ENCODE results near the gene AQP12B.

Gene AQP12B

DNA sequence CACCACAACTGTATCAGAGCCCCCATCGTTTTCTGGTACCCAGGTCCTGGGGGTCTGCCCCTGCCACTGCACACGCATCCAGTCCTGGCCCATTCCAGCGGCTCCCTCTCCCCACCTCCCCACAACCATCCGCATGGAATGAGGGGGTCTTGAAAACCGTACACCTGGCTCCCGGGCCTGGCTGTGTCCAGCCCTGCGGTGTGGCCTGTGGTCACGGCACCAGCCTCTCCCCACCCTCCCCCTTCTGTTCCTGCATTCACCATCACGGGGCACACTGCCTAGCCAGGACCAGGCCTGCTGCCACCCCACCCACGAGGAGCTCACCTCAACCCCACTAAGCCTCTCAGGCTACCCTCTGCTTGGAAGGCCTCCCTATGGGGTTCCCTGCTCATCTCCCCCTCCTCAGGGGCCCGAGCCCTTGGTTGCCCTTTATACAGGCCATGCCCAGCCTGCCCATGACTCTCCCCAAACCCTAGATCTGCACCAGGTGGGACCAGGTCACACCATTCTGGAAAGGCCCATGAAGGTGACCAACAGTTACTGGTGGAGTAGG is 46.0 kb downstream of the AQP12B start:
- H3K36me3 ChIP-seq (ENCODE audit: insufficient read depth, low read length), result no peaks in the 10 kb centered on the region
- no peak overlapping the region for H3K4me3 ChIP-seq (ENCODE audit: low read length)
- no peak overlapping the region for H3K9ac ChIP-seq (ENCODE audit: low read depth, low read length)
- peaks cover 33% of the 10 kb centered on the region for H3K9me3 ChIP-seq (ENCODE audit: insufficient read depth, low read depth, low read length)
- H3K4me1 ChIP-seq (ENCODE audit: insufficient read depth, low read length), result no peaks in the 10 kb centered on the region
- WGBS, result 88% methylated on average over 11 of the region's 11 CpGs
- H3K27ac ChIP-seq (ENCODE audit: low read depth, low read length), result no peak overlapping the region
- no peaks in the 10 kb centered on the region for H3K27me3 ChIP-seq (ENCODE audit: insufficient read depth, low read length)

DNA sequence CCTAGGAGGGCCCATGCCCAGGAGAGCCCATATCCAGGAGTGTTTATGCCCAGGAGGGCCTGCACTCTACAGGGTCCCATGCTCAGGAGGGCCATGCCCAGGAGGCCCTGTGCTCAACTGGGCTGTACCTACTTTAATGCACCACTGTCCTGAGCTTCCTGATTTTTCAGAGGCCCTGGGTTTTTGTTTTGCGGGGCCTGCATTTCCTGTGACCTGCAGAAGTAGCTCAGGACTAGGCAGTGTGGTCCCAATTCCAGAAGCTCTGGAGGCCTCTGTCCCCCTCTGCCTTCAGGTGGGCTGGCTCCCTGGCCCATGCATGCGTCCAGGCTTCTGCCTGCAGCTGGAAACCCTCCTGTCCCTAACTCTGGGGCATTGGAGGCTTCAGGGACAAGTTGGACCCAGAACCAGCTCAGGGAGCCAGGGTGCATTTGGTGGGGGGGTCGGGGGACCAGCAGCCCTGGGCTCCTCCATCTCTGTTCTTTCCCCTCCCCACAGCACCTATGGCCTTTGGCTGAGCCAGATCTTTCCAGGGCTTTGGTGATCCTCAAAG is 46.6 kb downstream of the AQP12B start:
- no peak overlapping the region for H3K27ac ChIP-seq (ENCODE audit: low read depth, low read length)
- H3K9ac ChIP-seq (ENCODE audit: low read depth, low read length), result no peak overlapping the region
- 81% methylated on average over 3 of the region's 3 CpGs for WGBS
- H3K4me3 ChIP-seq (ENCODE audit: low read length), result no peak overlapping the region
- no peaks in the 10 kb centered on the region for H3K4me1 ChIP-seq (ENCODE audit: insufficient read depth, low read length)
- H3K9me3 ChIP-seq (ENCODE audit: insufficient read depth, low read depth, low read length), result peaks cover 33% of the 10 kb centered on the region
- H3K36me3 ChIP-seq (ENCODE audit: insufficient read depth, low read length), result no peaks in the 10 kb centered on the region
- no peaks in the 10 kb centered on the region for H3K27me3 ChIP-seq (ENCODE audit: insufficient read depth, low read length)

DNA sequence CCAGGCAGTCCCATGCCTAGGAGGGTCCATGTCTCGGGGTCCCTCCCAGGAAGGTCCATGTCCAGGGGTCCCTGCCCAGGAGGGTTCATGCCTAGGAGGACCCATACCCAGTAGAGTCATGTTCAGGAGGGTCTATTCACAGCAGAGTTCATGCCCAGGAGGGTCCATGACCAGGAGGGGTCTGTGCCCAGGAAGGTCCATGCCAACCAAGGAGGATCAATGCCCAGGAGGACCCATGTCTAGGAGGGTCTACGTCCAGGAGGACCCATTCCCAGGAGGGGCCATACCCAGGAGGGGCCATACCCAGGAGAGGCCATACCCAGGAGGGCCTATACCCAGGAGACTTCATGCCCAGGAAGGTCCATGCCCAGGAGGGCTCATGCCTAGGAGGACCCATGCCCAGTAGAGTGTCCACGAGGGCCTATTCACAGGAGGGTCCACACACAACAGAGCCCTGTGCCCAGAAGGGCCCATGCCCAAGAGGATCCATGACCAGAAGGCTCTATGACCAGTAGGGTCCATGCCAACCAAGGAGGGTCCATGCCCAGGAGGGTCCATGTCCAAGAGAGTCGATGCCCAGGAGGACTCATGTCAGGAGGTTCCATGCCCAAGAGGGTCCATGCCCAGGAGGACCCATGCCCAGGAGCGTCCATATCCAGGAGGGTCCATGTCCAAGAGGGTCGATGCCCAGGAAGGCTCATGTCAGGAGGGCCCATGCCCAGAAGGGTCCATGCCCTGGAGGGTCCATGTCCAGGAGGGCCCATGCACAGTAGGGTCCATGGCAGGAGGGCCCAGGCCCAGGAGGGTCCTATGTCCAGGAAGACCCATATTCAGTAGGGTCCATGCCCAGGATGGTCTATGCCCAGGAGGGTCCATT is 47.3 kb downstream of the AQP12B start:
- WGBS, result 81% methylated on average over 6 of the region's 6 CpGs
- no peak overlapping the region for H3K9ac ChIP-seq (ENCODE audit: low read depth, low read length)
- no peaks in the 10 kb centered on the region for H3K36me3 ChIP-seq (ENCODE audit: insufficient read depth, low read length)
- peaks cover 33% of the 10 kb centered on the region for H3K9me3 ChIP-seq (ENCODE audit: insufficient read depth, low read depth, low read length)
- H3K4me1 ChIP-seq (ENCODE audit: insufficient read depth, low read length), result no peaks in the 10 kb centered on the region
- H3K27me3 ChIP-seq (ENCODE audit: insufficient read depth, low read length), result no peaks in the 10 kb centered on the region
- no peak overlapping the region for H3K4me3 ChIP-seq (ENCODE audit: low read length)
- H3K27ac ChIP-seq (ENCODE audit: low read depth, low read length), result no peak overlapping the region

GRCh38 chr2:240632306-240632721 is 50.4 kb downstream of the AQP12B start:
- H3K4me1 ChIP-seq (ENCODE audit: insufficient read depth, low read length), result no peaks in the 10 kb centered on the region
- H3K9ac ChIP-seq (ENCODE audit: low read depth, low read length), result no peak overlapping the region
- H3K4me3 ChIP-seq (ENCODE audit: low read length), result no peak overlapping the region
- H3K9me3 ChIP-seq (ENCODE audit: insufficient read depth, low read depth, low read length), result peaks cover 33% of the 10 kb centered on the region
- H3K27ac ChIP-seq (ENCODE audit: low read depth, low read length), result no peak overlapping the region
- no peaks in the 10 kb centered on the region for H3K36me3 ChIP-seq (ENCODE audit: insufficient read depth, low read length)
- H3K27me3 ChIP-seq (ENCODE audit: insufficient read depth, low read length), result no peaks in the 10 kb centered on the region
- 94% methylated on average over 1 of the region's 1 CpG for WGBS

DNA sequence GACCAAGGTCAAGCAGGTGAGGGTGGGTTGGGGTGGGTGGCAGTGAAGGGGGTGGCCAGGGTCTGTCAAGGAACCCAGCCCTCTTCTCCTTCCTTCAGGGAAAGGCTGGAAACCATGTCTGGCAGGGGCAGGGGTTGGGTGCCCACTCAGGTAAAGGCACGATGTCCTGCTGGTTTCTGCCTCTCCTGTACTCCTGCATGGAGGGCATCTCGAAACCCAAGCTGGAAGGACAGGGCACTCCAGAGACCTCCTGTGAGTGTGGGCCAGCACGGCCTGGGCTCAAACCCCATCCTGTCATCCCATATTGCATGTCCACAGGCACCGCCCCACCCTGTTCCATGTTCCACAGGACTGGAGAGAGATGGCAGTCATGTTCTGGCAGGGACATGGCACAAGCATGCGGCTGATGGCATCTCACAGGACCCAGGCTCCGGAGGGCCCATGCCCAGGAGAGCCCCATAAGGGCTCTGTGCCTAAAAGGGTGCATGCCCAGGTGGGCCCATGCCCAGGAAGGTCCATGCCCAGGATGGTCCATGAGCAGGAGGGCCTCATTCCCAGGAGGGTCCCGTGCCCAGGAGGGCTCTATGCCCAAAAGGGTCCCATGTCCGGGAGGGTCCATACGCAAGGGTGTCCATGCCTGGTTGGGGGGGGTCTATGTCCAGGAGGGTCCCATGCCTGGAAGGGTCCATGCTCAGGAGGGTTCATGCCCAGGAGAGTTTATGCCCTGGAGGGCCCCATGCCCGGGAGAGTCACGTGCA is 51.0 kb downstream of the AQP12B start:
- H3K36me3 ChIP-seq (ENCODE audit: insufficient read depth, low read length), result no peaks in the 10 kb centered on the region
- H3K27ac ChIP-seq (ENCODE audit: low read depth, low read length), result no peak overlapping the region
- H3K4me3 ChIP-seq (ENCODE audit: low read length), result no peak overlapping the region
- H3K9me3 ChIP-seq (ENCODE audit: insufficient read depth, low read depth, low read length), result peaks cover 33% of the 10 kb centered on the region
- 86% methylated on average over 11 of the region's 11 CpGs for WGBS
- H3K4me1 ChIP-seq (ENCODE audit: insufficient read depth, low read length), result no peaks in the 10 kb centered on the region
- H3K27me3 ChIP-seq (ENCODE audit: insufficient read depth, low read length), result no peaks in the 10 kb centered on the region
- H3K9ac ChIP-seq (ENCODE audit: low read depth, low read length), result no peak overlapping the region

GRCh38 chr2:240630771-240631547 is 51.7 kb downstream of the AQP12B start:
- 93% methylated on average over 21 of the region's 21 CpGs for WGBS

GRCh38 chr2:240629968-240630770 is 52.5 kb downstream of the AQP12B start:
- 94% methylated on average over 50 of the region's 50 CpGs for WGBS
- no peak overlapping the region for H3K4me3 ChIP-seq (ENCODE audit: low read length)
- H3K4me1 ChIP-seq (ENCODE audit: insufficient read depth, low read length), result no peaks in the 10 kb centered on the region
- no peaks in the 10 kb centered on the region for H3K27me3 ChIP-seq (ENCODE audit: insufficient read depth, low read length)
- H3K36me3 ChIP-seq (ENCODE audit: insufficient read depth, low read length), result no peaks in the 10 kb centered on the region
- no peak overlapping the region for H3K9ac ChIP-seq (ENCODE audit: low read depth, low read length)
- no peak overlapping the region for H3K27ac ChIP-seq (ENCODE audit: low read depth, low read length)
- H3K9me3 ChIP-seq (ENCODE audit: insufficient read depth, low read depth, low read length), result peaks cover 24% of the 10 kb centered on the region

More at GRCh38 chr2:240630771-240631547, 51.7 kb downstream of the AQP12B start:
- Histone ChIP-seq H3K27ac (ENCODE audit: low read depth, low read length) (no peak overlapping the region), H3K9me3 (ENCODE audit: insufficient read depth, low read depth, low read length) (peaks cover 30% of the 10 kb centered on the region), H3K27me3 (ENCODE audit: insufficient read depth, low read length) (no peaks in the 10 kb centered on the region), H3K4me1 (ENCODE audit: insufficient read depth, low read length) (no peaks in the 10 kb centered on the region), H3K4me3 (ENCODE audit: low read length) (no peak overlapping the region), H3K9ac (ENCODE audit: low read depth, low read length) (no peak overlapping the region), H3K36me3 (ENCODE audit: insufficient read depth, low read length) (no peaks in the 10 kb centered on the region)

DNA sequence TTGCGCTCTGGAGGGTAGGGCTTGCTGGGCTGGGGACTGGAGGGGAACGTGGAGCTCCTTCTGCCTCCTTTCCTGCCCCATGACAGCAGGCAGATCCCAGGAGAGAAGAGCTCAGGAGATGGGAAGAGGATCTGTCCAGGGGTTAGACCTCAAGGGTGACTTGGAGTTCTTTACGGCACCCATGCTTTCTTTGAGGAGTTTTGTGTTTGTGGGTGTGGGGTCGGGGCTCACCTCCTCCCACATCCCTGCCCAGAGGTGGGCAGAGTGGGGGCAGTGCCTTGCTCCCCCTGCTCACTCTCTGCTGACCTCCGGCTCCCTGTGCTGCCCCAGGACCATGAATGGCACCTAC is 53.1 kb downstream of the AQP12B start:
- no peak overlapping the region for H3K4me3 ChIP-seq (ENCODE audit: low read length)
- H3K4me1 ChIP-seq (ENCODE audit: insufficient read depth, low read length), result no peaks in the 10 kb centered on the region
- H3K27ac ChIP-seq (ENCODE audit: low read depth, low read length), result no peak overlapping the region
- WGBS, result 92% methylated on average over 4 of the region's 5 CpGs
- peaks cover 19% of the 10 kb centered on the region for H3K9me3 ChIP-seq (ENCODE audit: insufficient read depth, low read depth, low read length)
- H3K9ac ChIP-seq (ENCODE audit: low read depth, low read length), result no peak overlapping the region
- no peaks in the 10 kb centered on the region for H3K27me3 ChIP-seq (ENCODE audit: insufficient read depth, low read length)
- no peaks in the 10 kb centered on the region for H3K36me3 ChIP-seq (ENCODE audit: insufficient read depth, low read length)

- no peak overlapping the region for H3K9ac ChIP-seq (ENCODE audit: low read depth, low read length)
- H3K4me3 ChIP-seq (ENCODE audit: low read length), result no peak overlapping the region
- H3K4me1 ChIP-seq (ENCODE audit: insufficient read depth, low read length), result no peaks in the 10 kb centered on the region
- no peaks in the 10 kb centered on the region for H3K27me3 ChIP-seq (ENCODE audit: insufficient read depth, low read length)
- peaks cover 13% of the 10 kb centered on the region for H3K9me3 ChIP-seq (ENCODE audit: insufficient read depth, low read depth, low read length)
- no peaks in the 10 kb centered on the region for H3K36me3 ChIP-seq (ENCODE audit: insufficient read depth, low read length)
- no peak overlapping the region for H3K27ac ChIP-seq (ENCODE audit: low read depth, low read length)
- 77% methylated on average over 20 of the region's 20 CpGs for WGBS
These were observed 53.7 kb downstream of the AQP12B start for GRCh38 chr2:240628808-240629618.

GRCh38 chr2:240628507-240628807 is 54.2 kb downstream of the AQP12B start:
- H3K27me3 ChIP-seq (ENCODE audit: insufficient read depth, low read length), result no peaks in the 10 kb centered on the region
- no peaks in the 10 kb centered on the region for H3K4me1 ChIP-seq (ENCODE audit: insufficient read depth, low read length)
- peaks cover 9% of the 10 kb centered on the region; the same call in 1 of the 2 replicates for H3K9me3 ChIP-seq (ENCODE audit: insufficient read depth, low read depth, low read length)
- H3K9ac ChIP-seq (ENCODE audit: low read depth, low read length), result no peak overlapping the region
- WGBS, result 85% methylated on average over 6 of the region's 7 CpGs
- H3K27ac ChIP-seq (ENCODE audit: low read depth, low read length), result no peak overlapping the region
- no peaks in the 10 kb centered on the region for H3K36me3 ChIP-seq (ENCODE audit: insufficient read depth, low read length)
- no peak overlapping the region for H3K4me3 ChIP-seq (ENCODE audit: low read length)
